Measurements from ENCODE around the gene NPTX1. TPM values are rescaled to one million over a fixed set of nuclear protein-coding genes. Genes with fewer than 3 reads are reported as not detected.

The NPTX1 gene
- total and polyA plus RNA-seq, 4 donors, result under 0.01 TPM; not detected in 3

DNA sequence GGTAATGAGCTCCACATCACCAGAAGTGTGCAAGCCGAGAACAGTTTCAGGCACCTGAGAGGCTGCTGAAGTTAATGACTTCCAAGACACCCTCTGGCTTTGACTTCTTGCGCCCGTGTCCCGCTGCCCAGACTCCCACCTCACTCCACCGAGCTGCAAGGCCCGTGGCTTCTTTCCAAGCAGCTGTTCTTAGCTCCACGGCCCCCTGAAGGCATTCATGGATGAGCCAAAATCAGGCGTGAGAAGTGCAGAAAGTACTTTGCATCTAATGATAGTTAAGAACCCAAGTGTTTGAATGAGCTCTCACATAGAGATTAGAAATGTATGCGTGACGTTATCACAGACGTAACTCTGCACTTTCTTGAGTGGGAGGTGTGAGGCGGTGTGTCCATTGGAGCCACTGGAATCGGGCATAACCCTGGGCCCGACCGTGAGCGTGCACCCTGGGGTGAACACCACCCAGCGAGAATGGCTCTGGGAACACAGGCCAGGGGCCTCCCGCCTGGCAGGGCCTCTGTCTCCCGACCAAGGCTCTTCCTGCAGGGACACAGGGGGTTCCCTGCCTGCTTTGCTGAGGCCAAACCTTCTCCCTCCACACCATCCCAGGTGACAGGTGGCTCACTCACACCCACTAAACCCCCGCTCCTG, 11.0 kb downstream of the NPTX1 start:
- Histone ChIP-seq H3K27me3 (ENCODE audit: control insufficient read depth in 4 of 4, insufficient read depth in 4 of 4, low read length in 3 of 4) (peaks cover 0 to 15% (median under 1%) of the 10 kb centered on the region in 4 donors), H3K9me3 (ENCODE audit: control insufficient read depth in 4 of 4, low read length in 3 of 4) (no peaks in the 10 kb centered on the region), H3K36me3 (ENCODE audit: control insufficient read depth in 4 of 4, insufficient read depth in 3 of 4, low read depth in 1 of 4, low read length in 3 of 4) (no peaks in the 10 kb centered on the region), H3K27ac (ENCODE audit: low read depth in 1 of 2, low read length in 2 of 2) (no peak overlapping the region), H3K9ac (ENCODE audit: low read depth in 1 of 2, low read length in 2 of 2) (no peak overlapping the region), H3K4me1 (ENCODE audit: control insufficient read depth in 4 of 4, insufficient read depth in 4 of 4, low read length in 3 of 4) (no peaks in the 10 kb centered on the region), H3K4me3 (ENCODE audit: low read depth in 1 of 3, low read length in 3 of 3) (no peak overlapping the region)
- 81% methylated on average over 20 of the region's 20 CpGs for WGBS
- TF ChIP-seq HNF4G (IDR thresholded peaks at IDR 0.05) (no peak), HNF4A (conservative IDR thresholded peaks at IDR 0.05) (no peak), RXRA (IDR thresholded peaks at IDR 0.05) (no peak)
- TF ChIP-seq, protein P1, sequence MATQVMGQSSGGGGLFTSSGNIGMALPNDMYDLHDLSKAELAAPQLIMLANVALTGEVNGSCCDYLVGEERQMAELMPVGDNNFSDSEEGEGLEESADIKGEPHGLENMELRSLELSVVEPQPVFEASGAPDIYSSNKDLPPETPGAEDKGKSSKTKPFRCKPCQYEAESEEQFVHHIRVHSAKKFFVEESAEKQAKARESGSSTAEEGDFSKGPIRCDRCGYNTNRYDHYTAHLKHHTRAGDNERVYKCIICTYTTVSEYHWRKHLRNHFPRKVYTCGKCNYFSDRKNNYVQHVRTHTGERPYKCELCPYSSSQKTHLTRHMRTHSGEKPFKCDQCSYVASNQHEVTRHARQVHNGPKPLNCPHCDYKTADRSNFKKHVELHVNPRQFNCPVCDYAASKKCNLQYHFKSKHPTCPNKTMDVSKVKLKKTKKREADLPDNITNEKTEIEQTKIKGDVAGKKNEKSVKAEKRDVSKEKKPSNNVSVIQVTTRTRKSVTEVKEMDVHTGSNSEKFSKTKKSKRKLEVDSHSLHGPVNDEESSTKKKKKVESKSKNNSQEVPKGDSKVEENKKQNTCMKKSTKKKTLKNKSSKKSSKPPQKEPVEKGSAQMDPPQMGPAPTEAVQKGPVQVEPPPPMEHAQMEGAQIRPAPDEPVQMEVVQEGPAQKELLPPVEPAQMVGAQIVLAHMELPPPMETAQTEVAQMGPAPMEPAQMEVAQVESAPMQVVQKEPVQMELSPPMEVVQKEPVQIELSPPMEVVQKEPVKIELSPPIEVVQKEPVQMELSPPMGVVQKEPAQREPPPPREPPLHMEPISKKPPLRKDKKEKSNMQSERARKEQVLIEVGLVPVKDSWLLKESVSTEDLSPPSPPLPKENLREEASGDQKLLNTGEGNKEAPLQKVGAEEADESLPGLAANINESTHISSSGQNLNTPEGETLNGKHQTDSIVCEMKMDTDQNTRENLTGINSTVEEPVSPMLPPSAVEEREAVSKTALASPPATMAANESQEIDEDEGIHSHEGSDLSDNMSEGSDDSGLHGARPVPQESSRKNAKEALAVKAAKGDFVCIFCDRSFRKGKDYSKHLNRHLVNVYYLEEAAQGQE (IDR thresholded peaks at IDR 0.05), result no peak
- DNase-seq (ENCODE audit: low spot score), result no peak

DNA sequence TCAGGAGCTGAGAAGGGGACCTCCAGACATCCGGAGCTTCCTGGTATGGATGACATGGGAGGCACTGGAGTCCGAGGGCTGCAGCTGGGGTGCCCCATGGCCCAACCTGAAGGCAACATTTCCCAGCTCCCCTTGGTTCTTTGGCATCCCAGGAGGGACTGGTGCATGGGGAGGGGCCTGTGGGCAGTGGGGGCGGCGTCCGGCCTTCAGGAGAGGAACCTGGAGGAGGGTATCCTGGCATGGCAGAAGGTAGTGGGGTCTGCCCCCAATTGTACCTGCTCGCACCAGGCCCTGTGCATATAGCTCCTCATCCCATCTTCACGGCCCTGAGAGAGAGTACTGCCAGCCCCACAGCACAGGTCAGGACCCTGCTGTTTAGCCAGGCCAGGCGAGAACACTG, 11.9 kb downstream of the NPTX1 start:
- Histone ChIP-seq H3K4me1 (ENCODE audit: control insufficient read depth in 4 of 4, insufficient read depth in 4 of 4, low read length in 3 of 4) (no peaks in the 10 kb centered on the region), H3K4me3 (ENCODE audit: low read depth in 1 of 3, low read length in 3 of 3) (no peak overlapping the region), H3K27me3 (ENCODE audit: control insufficient read depth in 4 of 4, insufficient read depth in 4 of 4, low read length in 3 of 4) (peaks cover 0 to 15% (median under 1%) of the 10 kb centered on the region in 4 donors), H3K9ac (ENCODE audit: low read depth in 1 of 2, low read length in 2 of 2) (no peak overlapping the region), H3K27ac (ENCODE audit: low read depth in 1 of 2, low read length in 2 of 2) (no peak overlapping the region), H3K36me3 (ENCODE audit: control insufficient read depth in 4 of 4, insufficient read depth in 3 of 4, low read depth in 1 of 4, low read length in 3 of 4) (no peaks in the 10 kb centered on the region), H3K9me3 (ENCODE audit: control insufficient read depth in 4 of 4, low read length in 3 of 4) (no peaks in the 10 kb centered on the region)
- DNase-seq (ENCODE audit: low spot score), result no peak
- TF ChIP-seq RXRA (IDR thresholded peaks at IDR 0.05) (no peak), GABPA (IDR thresholded peaks at IDR 0.05 in 1 of 2, conservative IDR thresholded peaks at IDR 0.05 in 1 of 2) (no peak), TAF1 (conservative IDR thresholded peaks at IDR 0.05) (no peak), NR2F2 (IDR thresholded peaks at IDR 0.05) (no peak), FOXA2 (IDR thresholded peaks at IDR 0.05) (no peak), FOXA1 (IDR thresholded peaks at IDR 0.05) (no peak), YY1 (IDR thresholded peaks at IDR 0.05) (no peak), RAD21 (IDR thresholded peaks at IDR 0.05) (no peak)
- TF ChIP-seq, protein P1 (IDR thresholded peaks at IDR 0.05), result no peak
- TF ChIP-seq, protein P2, sequence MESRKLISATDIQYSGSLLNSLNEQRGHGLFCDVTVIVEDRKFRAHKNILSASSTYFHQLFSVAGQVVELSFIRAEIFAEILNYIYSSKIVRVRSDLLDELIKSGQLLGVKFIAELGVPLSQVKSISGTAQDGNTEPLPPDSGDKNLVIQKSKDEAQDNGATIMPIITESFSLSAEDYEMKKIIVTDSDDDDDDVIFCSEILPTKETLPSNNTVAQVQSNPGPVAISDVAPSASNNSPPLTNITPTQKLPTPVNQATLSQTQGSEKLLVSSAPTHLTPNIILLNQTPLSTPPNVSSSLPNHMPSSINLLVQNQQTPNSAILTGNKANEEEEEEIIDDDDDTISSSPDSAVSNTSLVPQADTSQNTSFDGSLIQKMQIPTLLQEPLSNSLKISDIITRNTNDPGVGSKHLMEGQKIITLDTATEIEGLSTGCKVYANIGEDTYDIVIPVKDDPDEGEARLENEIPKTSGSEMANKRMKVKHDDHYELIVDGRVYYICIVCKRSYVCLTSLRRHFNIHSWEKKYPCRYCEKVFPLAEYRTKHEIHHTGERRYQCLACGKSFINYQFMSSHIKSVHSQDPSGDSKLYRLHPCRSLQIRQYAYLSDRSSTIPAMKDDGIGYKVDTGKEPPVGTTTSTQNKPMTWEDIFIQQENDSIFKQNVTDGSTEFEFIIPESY (IDR thresholded peaks at IDR 0.05), result no peak
- TF ChIP-seq, protein P3, sequence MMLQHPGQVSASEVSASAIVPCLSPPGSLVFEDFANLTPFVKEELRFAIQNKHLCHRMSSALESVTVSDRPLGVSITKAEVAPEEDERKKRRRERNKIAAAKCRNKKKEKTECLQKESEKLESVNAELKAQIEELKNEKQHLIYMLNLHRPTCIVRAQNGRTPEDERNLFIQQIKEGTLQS (IDR thresholded peaks at IDR 0.05), result no peak
- WGBS, result 86% methylated on average over 8 of the region's 8 CpGs
